GM20431 (cell line): ENCODE measurements around the gene PKD2L2.
"Not testable (repeated sequence)": the region's sequence is repeated elsewhere in the genome, so short reads cannot be mapped to it uniquely, and the experiment has no call there.

Experiments used
- in situ Hi-C: fragments of 300-500 bp; cut with MseI, MboI; formaldehyde crosslinking; loops from one replicate; pipeline ENCODE4 v1.15.0; 2020; ENCODE audit warnings: low sequenced_read_pairs; ENCODE audit not compliant: unreplicated experiment

PKD2L2 gene

DNA sequence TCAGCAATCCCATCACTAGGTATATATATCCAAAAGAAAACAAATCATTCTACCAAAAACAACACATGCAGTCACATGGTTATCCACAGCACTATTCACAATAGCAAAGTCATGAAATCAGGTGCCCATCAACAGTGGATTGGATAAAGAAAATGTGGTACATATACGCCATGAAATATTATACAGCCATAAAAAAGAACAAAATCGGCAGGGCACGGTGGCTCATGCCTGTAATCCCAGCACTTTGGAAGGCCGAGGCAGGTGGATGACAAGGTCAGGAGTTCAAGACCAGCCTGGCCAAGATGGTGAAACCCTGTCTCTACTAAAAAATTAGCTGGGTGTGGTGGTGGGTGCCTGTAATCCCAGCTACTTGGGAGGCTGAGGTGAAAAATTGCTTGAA is 55.0 kb downstream of the PKD2L2 start:
- in situ Hi-C loops = not testable (repeated sequence)

GRCh38 chr5:137945825-137946224 is 56.6 kb downstream of the PKD2L2 start:
- in situ Hi-C loops = no loop called here

DNA sequence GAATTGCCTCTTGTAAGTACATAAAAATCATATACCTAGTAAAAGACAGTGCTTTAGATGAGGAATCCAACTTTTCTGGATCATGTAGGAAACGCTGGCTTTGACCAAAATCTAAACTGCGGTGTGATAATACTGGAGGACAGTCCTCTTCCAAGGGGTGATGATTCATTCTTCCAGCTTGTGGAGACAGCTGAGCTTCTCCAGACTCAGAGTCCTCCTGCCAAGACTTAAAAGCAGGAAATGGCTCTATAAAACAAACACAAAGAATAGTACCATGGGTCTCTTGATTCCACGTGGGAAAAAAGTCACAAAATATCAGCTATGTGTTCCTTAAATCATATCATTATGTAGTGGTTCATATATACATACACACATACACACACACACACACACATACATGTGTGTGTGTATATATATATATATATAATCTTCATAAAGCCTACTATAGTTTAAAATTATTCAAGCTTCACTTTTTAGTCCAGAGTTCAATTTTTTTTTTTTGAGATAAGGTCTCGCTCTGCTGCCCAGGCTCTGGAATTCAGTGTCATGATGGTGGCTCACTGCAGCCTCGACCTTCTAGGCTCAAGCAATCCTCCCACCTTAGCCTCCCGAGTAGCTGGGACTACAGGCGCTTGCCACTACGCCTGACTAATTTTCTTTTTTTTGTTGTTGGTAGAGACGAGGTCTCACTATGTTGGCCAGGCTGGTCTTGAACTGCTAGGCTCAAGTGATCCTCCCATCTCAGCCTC is 65.0 kb downstream of the PKD2L2 start:
- in situ Hi-C loops = no loop called here

GRCh38 chr5:137957948-137958347 is 68.7 kb downstream of the PKD2L2 start:
- in situ Hi-C loops = no loop called here

- in situ Hi-C loops = no loop called here
Measured at GRCh38 chr5:137959488-137959887, 70.2 kb downstream of the PKD2L2 start.

GRCh38 chr5:137960141-137960540 is 70.9 kb downstream of the PKD2L2 start:
- in situ Hi-C loops = no loop called here

GRCh38 chr5:137960819-137961218 is 71.6 kb downstream of the PKD2L2 start:
- in situ Hi-C loops = no loop called here

DNA sequence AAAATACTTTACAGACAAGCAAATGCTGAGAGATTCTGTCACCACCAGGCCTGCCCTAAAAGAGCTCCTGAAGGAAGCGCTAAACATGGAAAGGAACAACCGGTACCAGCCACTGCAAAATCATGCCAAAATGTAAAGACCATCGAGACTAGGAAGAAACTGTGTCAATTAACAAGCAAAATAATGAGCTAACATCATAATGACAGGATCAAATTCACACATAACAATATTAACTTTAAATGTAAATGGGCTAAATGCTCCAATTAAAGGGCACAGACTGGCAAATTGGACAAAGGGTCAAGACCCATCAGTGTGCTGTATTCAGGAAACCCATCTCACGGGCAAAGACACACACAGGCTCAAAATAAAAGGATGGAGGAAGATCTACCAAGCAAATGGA is 81.1 kb downstream of the PKD2L2 start:
- in situ Hi-C loops = not testable (repeated sequence)

DNA sequence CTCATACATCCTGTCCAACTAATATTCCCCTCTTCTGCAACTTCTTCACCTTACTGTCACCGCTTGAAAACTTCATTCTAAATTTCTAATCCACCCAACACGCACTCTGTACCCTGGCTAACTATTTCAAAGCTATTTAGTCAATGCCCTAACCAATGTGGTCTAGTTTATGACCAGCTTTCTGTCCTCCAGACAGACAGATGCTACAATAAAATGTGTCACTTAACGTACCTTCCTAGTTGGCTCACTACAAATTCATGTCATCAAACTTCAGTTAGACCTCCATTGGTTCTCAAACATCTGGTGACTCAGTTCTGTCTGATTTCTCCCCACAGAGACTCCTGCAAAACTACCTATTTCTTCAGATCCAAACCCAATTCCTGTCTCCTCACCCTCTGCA is 86.0 kb downstream of the PKD2L2 start:
- in situ Hi-C loops = no loop called here

DNA sequence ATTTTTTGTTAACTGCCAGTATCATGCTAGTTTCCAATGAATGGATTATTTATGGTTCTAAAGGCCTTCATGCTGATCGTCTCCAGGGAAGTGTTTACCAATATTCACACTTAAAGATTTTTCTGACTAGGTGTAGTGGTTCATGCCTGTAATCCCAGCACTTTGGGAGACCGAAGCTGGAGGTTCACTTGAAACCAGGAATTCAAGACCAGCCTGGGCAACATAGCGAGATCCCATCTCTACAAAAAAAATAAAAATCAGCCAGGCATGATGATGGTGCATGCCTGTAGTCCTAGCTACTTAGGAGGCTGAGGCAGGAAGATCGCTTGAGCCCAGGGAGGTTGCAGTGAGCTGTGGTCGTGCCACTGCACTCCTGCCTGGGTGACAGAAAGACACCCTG is 100.2 kb downstream of the PKD2L2 start:
- in situ Hi-C loops = no loop called here
